Left lung (tissue), 10 donors: ENCODE measurements around the gene SSC5D. TPM values are rescaled to one million over a fixed set of nuclear protein-coding genes. Genes with fewer than 3 reads are reported as not detected.

ENCODE experiments used
- ATAC-seq: fragments of 200-7000 bp; cut with Tn5 transposase; one replicate; pipeline ENCODE4 v1.9.1; 2020; ENCODE audit warnings: moderate library complexity
- DNase-seq, 4 donors: peaks; one replicate each; pipeline ENCODE4 v3.0.0-alpha.2; 2013 to 2020
- H3K27ac ChIP-seq, 2 donors: fragments of 200-600 bp; sonication (generic) in 1 of 2; one replicate each; pipeline versions ENCODE4 v1.5.0 to v1.8.0; 2020 to 2021
- H3K27me3 ChIP-seq, 2 donors: fragments of 200-600 bp; sonication (generic) in 1 of 2; one replicate each; pipeline versions ENCODE4 v1.5.0 to v1.8.0; 2020 to 2021
- H3K36me3 ChIP-seq, 2 donors: fragments of 200-600 bp; sonication (generic) in 1 of 2; one replicate each; pipeline versions ENCODE4 v1.5.0 to v1.8.0; 2020 to 2021
- H3K4me1 ChIP-seq, 2 donors: fragments of 200-600 bp; one replicate each; pipeline ENCODE4 v1.8.0; 2021
- H3K4me3 ChIP-seq, 2 donors: fragments of 200-600 bp; sonication (generic) in 1 of 2; one replicate each; pipeline versions ENCODE4 v1.5.0 to v1.8.0; 2020 to 2021; ENCODE audit warnings: mild to moderate bottlenecking in 1 of 2
- H3K9me3 ChIP-seq, 2 donors: fragments of 200-600 bp; sonication (generic) in 1 of 2; one replicate each; pipeline versions ENCODE4 v1.5.0 to v1.8.0; 2020 to 2021
- CTCF ChIP-seq, 2 donors: fragments of 200-600 bp; sonication (generic) in 1 of 2; IDR thresholded peaks; one replicate each; pipeline versions ENCODE4 v1.5.0 to v1.8.0; 2021; ENCODE audit warnings: antibody characterized with exemption in 2 of 2
- intact Hi-C, 2 donors: fragments of 100-400 bp; cut with DNase I; formaldehyde crosslinking; loops; one replicate each; pipeline versions ENCODE4 v1.11.2 to v1.14.2; 2022
- polyA plus RNA-seq, 6 donors: library from polyadenylated mRNA; unstranded; fragments of 120-200 nt; gene quantifications; one replicate each; pipeline ENCODE4 v1.2.1, GENCODE V29; 2013; ENCODE audit not compliant: insufficient read length in 6 of 6
- total RNA-seq, 2 donors: library from RNA; stranded (reverse); fragmentation: NEBNext Ultra II Directional; extraction: Animal tissue kit (Norgen Biotek cat#: 25700); gene quantifications; one replicate each; pipeline ENCODE4 v1.2.1, GENCODE V29; 2021
- donor health status: DM: no; HTN: yes; CAD: no.
- donor health status: DM: no; HTN: no; CAD: no.

The SSC5D gene
- total and polyA plus RNA-seq, 8 donors, result 4.1 to 45.9 (median 8.0) TPM

- peaks cover 4 to 18% of the 10 kb centered on the region in 2 donors for H3K4me1 ChIP-seq
- H3K36me3 ChIP-seq, result peaks cover 0 to 28% of the 10 kb centered on the region in 2 donors
- peak in 1 of 4 donors; percentile 56 for DNase-seq
- H3K9me3 ChIP-seq, result no peaks in the 10 kb centered on the region
- H3K27me3 ChIP-seq, result no peaks in the 10 kb centered on the region
- no peak for TF ChIP-seq CTCF (IDR thresholded peaks at IDR 0.05)
- intact Hi-C loops, result no loop called here
- no peak for ATAC-seq
- no peak overlapping the region for H3K27ac ChIP-seq
- H3K4me3 ChIP-seq, result no peak overlapping the region
Observed at GRCh38 chr19:55478364-55478763, 9.9 kb upstream of the SSC5D start.

- TF ChIP-seq CTCF (IDR thresholded peaks at IDR 0.05), result no peak
- ATAC-seq, result no peak
- intact Hi-C loops, result no loop called here
Observed at GRCh38 chr19:55479045-55479444, 9.2 kb upstream of the SSC5D start.

GRCh38 chr19:55479451-55480230 is 8.6 kb upstream of the SSC5D start:
- DNase-seq, result peak in 1 of 4 donors; percentile 61
- H3K36me3 ChIP-seq, result peaks cover 0 to 36% of the 10 kb centered on the region in 2 donors
- no peak overlapping the region for H3K27ac ChIP-seq
- intact Hi-C loops, result no loop called here
- peaks cover 12 to 28% of the 10 kb centered on the region in 2 donors for H3K4me1 ChIP-seq
- H3K4me3 ChIP-seq, result no peak overlapping the region
- no peaks in the 10 kb centered on the region for H3K9me3 ChIP-seq
- no peak for TF ChIP-seq CTCF (IDR thresholded peaks at IDR 0.05)
- ATAC-seq, result no peak
- peaks cover 0 to 7% of the 10 kb centered on the region in 2 donors for H3K27me3 ChIP-seq

More at GRCh38 chr19:55479045-55479444, 9.2 kb upstream of the SSC5D start:
- Histone ChIP-seq H3K9me3 (no peaks in the 10 kb centered on the region), H3K36me3 (peaks cover 0 to 35% of the 10 kb centered on the region in 2 donors), H3K27ac (no peak overlapping the region), H3K27me3 (peaks cover 0 to under 1% of the 10 kb centered on the region in 2 donors), H3K4me3 (no peak overlapping the region), H3K4me1 (peaks cover 7 to 22% of the 10 kb centered on the region in 2 donors)
- peak in 1 of 4 donors; percentile 73 for DNase-seq

- peaks cover 0 to 19% of the 10 kb centered on the region in 2 donors for H3K27me3 ChIP-seq
- H3K4me3 ChIP-seq, result no peak overlapping the region
- ATAC-seq (no peak), DNase-seq (peak in 1 of 4 donors; percentile 73)
- intact Hi-C loops, result no loop called here
- no peaks in the 10 kb centered on the region for H3K9me3 ChIP-seq
- TF ChIP-seq CTCF (IDR thresholded peaks at IDR 0.05), result no peak
- H3K36me3 ChIP-seq, result peaks cover 0 to 36% of the 10 kb centered on the region in 2 donors
- H3K4me1 ChIP-seq, result peaks cover 12 to 37% of the 10 kb centered on the region in 2 donors
- no peak overlapping the region for H3K27ac ChIP-seq
Observed at GRCh38 chr19:55481148-55481793, 7.0 kb upstream of the SSC5D start.

GRCh38 chr19:55481794-55482155 is 6.5 kb upstream of the SSC5D start:
- no peak for TF ChIP-seq CTCF (IDR thresholded peaks at IDR 0.05)
- no peak for ATAC-seq
- H3K9me3 ChIP-seq, result no peaks in the 10 kb centered on the region
- peaks cover 0 to 19% of the 10 kb centered on the region in 2 donors for H3K27me3 ChIP-seq
- peaks cover 0 to 36% of the 10 kb centered on the region in 2 donors for H3K36me3 ChIP-seq
- intact Hi-C loops, result no loop called here
- no peak overlapping the region for H3K4me3 ChIP-seq
- no peak overlapping the region for H3K27ac ChIP-seq
- DNase-seq, result no peak
- peaks cover 14 to 42% of the 10 kb centered on the region in 2 donors for H3K4me1 ChIP-seq
